Upper lobe of left lung (tissue), 6 donors: ENCODE measurements around the gene PDGFA. TPM values are rescaled to one million over a fixed set of nuclear protein-coding genes. Genes with fewer than 3 reads are reported as not detected.
A peak's percentile ranks its signal among the peaks of the same experiment; 100 is the strongest.

Experiments used
- ATAC-seq, 2 donors: fragments of 200-7000 bp; cut with Tn5 transposase; one replicate each; pipeline ENCODE4 v1.9.1; 2022; ENCODE audit warnings: mild to moderate bottlenecking in 2 of 2, moderate library complexity in 2 of 2; ENCODE audit not compliant: low FRiP score in 2 of 2
- DNase-seq, 2 donors: peaks; one replicate each; pipeline ENCODE4 v3.0.0-alpha.2; 2019 to 2020
- H3K27ac ChIP-seq, 4 donors: fragments of 200-600 bp; sonication (generic); one replicate each; pipeline ENCODE4 v1.5.1; 2016 to 2019
- H3K27me3 ChIP-seq, 4 donors: fragments of 200-600 bp; sonication (generic); one replicate each; pipeline ENCODE4 v1.5.1; 2017 to 2019
- H3K36me3 ChIP-seq, 4 donors: fragments of 200-600 bp; sonication (generic); one replicate each; pipeline ENCODE4 v1.5.1; 2016 to 2019
- H3K4me1 ChIP-seq, 4 donors: fragments of 200-600 bp; sonication (generic); one replicate each; pipeline ENCODE4 v1.5.1; 2018 to 2019
- H3K4me3 ChIP-seq, 4 donors: fragments of 200-600 bp; sonication (generic); one replicate each; pipeline ENCODE4 v1.5.1; 2017 to 2019; ENCODE audit warnings: mild to moderate bottlenecking in 2 of 4, moderate library complexity in 1 of 4
- H3K9me3 ChIP-seq, 4 donors: fragments of 200-600 bp; sonication (generic); one replicate each; pipeline ENCODE4 v1.5.1; 2018 to 2019
- CTCF ChIP-seq, 6 experiments: fragments of 450-650 bp in 4 of 6; fragments of 200-600 bp in 2 of 6; sonication (generic) in 2 of 6; IDR thresholded peaks; one replicate each; pipeline ENCODE4 v1.5.1; 2016 to 2019; ENCODE audit warnings: antibody characterized with exemption in 6 of 6
- EP300 ChIP-seq, 4 donors: sonication (generic); formaldehyde crosslinking; IDR thresholded peaks; one replicate each; pipeline ENCODE4 v1.5.1; 2017; ENCODE audit warnings: antibody characterized with exemption in 4 of 4, control low read depth in 2 of 4
- POLR2A ChIP-seq, 4 donors: fragments of 450-650 bp; IDR thresholded peaks; one replicate each; pipeline ENCODE4 v1.5.1; 2016 to 2017; ENCODE audit warnings: antibody characterized with exemption in 4 of 4, mild to moderate bottlenecking in 2 of 4
- POLR2AphosphoS5 ChIP-seq, 2 donors: sonication (generic); formaldehyde crosslinking; IDR thresholded peaks; one replicate each; pipeline ENCODE4 v1.5.1; 2017; ENCODE audit warnings: antibody characterized with exemption in 2 of 2
- WGBS, 2 donors: methylation state at CpG; one replicate each; pipeline ENCODE4 v1.1.5; 2017 to 2018; 5-methylcytosine and 5-hydroxymethylcytosine counted together
- total RNA-seq, 6 donors: library from RNA; depleted of rRNA in 4 of 6; stranded (reverse); fragments of >200 nt in 4 of 6; gene quantifications; one replicate each; pipeline versions ENCODE4 v1.1.0 to v1.2.1, GENCODE V29; 2016 to 2021
- donor health status: DM: no; HTN: no; CAD: no; lungs with moderate emphysema.
- donor health status: DM: no; HTN: yes; CAD: no; lungs with severe emphysema.

PDGFA gene
- total RNA-seq, 6 donors from 2014 or later: 23.0 to 73.3 (median 44.6) TPM

GRCh38 chr7:490461-491291, 29.0 kb downstream of the PDGFA start:
- WGBS, 2 donors: 92 to 100% methylated on average over 6 to 18 of the region's 18 CpGs
- no peaks in the 10 kb centered on the region for H3K27me3 ChIP-seq
- H3K4me1 ChIP-seq: peaks cover 0 to 3% (median 0%) of the 10 kb centered on the region in 4 donors
- no peaks in the 10 kb centered on the region for H3K36me3 ChIP-seq
- TF ChIP-seq POLR2AphosphoS5 (IDR thresholded peaks at IDR 0.05): no peak
- TF ChIP-seq POLR2A (IDR thresholded peaks at IDR 0.05): no peak
- TF ChIP-seq EP300 (IDR thresholded peaks at IDR 0.05): no peak
- no peak for TF ChIP-seq CTCF (IDR thresholded peaks at IDR 0.05)
- no peak overlapping the region for H3K4me3 ChIP-seq
- ATAC-seq (no peak), DNase-seq (no peak)
- no peak overlapping the region for H3K27ac ChIP-seq
- no peaks in the 10 kb centered on the region for H3K9me3 ChIP-seq

GRCh38 chr7:489876-490275, 29.8 kb downstream of the PDGFA start:
- ATAC-seq (no peak), DNase-seq (no peak)
- TF ChIP-seq EP300 (IDR thresholded peaks at IDR 0.05): no peak
- no peak for TF ChIP-seq CTCF (IDR thresholded peaks at IDR 0.05)
- no peak for TF ChIP-seq POLR2AphosphoS5 (IDR thresholded peaks at IDR 0.05)
- TF ChIP-seq POLR2A (IDR thresholded peaks at IDR 0.05): no peak
- no peak overlapping the region for H3K4me3 ChIP-seq
- peaks cover 0 to 5% (median 0%) of the 10 kb centered on the region in 4 donors for H3K4me1 ChIP-seq
- WGBS, 2 donors: 57 to 66% methylated on average over 4 of the region's 4 CpGs
- no peaks in the 10 kb centered on the region for H3K36me3 ChIP-seq
- no peak overlapping the region for H3K27ac ChIP-seq
- no peaks in the 10 kb centered on the region for H3K9me3 ChIP-seq
- H3K27me3 ChIP-seq: no peaks in the 10 kb centered on the region

DNA sequence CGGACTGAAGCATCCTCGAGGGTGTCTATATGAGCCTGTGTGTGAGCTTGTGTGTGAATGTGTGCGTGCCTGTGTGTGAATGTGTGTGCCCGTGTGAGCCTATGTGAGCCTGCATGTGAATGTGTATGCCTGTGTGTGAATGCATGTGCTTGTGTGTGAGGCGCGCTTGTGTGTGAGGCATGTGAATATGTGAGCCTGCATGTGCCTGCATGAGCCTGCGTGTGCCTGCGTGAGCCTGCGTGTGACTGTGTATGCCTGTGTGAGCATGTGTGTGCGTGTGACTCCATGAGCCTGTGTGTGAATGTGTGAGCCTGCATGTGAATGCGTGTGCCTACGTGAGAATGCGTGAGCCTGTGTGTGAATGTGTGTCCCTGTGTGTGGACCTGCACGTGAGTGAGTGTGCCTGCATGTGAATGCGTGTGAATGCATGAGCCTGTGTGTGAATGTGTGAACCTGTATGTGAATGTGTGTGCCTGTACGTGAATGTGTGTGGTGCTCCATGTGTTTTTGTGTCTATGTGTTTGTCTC, 33.4 kb downstream of the PDGFA start:
- TF ChIP-seq EP300 (IDR thresholded peaks at IDR 0.05) (no peak), CTCF (IDR thresholded peaks at IDR 0.05) (no peak), POLR2AphosphoS5 (IDR thresholded peaks at IDR 0.05) (no peak), POLR2A (IDR thresholded peaks at IDR 0.05) (no peak)
- no peak overlapping the region for H3K27ac ChIP-seq
- DNase-seq (no peak), ATAC-seq (no peak)
- H3K4me1 ChIP-seq: peaks cover 0 to 5% (median 0%) of the 10 kb centered on the region in 4 donors
- 87 to 92% methylated on average over 15 to 16 of the region's 16 CpGs for WGBS, 2 donors
- no peak overlapping the region for H3K4me3 ChIP-seq
- H3K9me3 ChIP-seq: no peaks in the 10 kb centered on the region
- H3K36me3 ChIP-seq: no peaks in the 10 kb centered on the region
- H3K27me3 ChIP-seq: no peaks in the 10 kb centered on the region

- peak in 1 of 2 donors; percentile 80 for DNase-seq
- Histone ChIP-seq H3K27ac (no peak overlapping the region), H3K4me3 (no peak overlapping the region), H3K27me3 (peaks cover 0 to 2% (median 0%) of the 10 kb centered on the region in 4 donors), H3K9me3 (no peaks in the 10 kb centered on the region), H3K36me3 (no peaks in the 10 kb centered on the region), H3K4me1 (peaks cover 0 to 5% (median under 1%) of the 10 kb centered on the region in 4 donors)
- ATAC-seq: peak; percentile 42 to 68
- TF ChIP-seq POLR2A (IDR thresholded peaks at IDR 0.05): no peak
- TF ChIP-seq EP300 (IDR thresholded peaks at IDR 0.05): no peak
- no peak for TF ChIP-seq CTCF (IDR thresholded peaks at IDR 0.05)
- TF ChIP-seq POLR2AphosphoS5 (IDR thresholded peaks at IDR 0.05): no peak
- WGBS, 2 donors: 55 to 66% methylated on average over 3 to 23 of the region's 25 CpGs
Observed at GRCh38 chr7:485188-486081, 34.2 kb downstream of the PDGFA start.
